ENCODE measurements around the gene PCDHA6.
A peak's percentile ranks its signal among the peaks of the same experiment; 100 is the strongest.
"Not testable (repeated sequence)": the region's sequence is repeated elsewhere in the genome, so short reads cannot be mapped to it uniquely, and the experiment has no call there.

The PCDHA6 gene, protein sequence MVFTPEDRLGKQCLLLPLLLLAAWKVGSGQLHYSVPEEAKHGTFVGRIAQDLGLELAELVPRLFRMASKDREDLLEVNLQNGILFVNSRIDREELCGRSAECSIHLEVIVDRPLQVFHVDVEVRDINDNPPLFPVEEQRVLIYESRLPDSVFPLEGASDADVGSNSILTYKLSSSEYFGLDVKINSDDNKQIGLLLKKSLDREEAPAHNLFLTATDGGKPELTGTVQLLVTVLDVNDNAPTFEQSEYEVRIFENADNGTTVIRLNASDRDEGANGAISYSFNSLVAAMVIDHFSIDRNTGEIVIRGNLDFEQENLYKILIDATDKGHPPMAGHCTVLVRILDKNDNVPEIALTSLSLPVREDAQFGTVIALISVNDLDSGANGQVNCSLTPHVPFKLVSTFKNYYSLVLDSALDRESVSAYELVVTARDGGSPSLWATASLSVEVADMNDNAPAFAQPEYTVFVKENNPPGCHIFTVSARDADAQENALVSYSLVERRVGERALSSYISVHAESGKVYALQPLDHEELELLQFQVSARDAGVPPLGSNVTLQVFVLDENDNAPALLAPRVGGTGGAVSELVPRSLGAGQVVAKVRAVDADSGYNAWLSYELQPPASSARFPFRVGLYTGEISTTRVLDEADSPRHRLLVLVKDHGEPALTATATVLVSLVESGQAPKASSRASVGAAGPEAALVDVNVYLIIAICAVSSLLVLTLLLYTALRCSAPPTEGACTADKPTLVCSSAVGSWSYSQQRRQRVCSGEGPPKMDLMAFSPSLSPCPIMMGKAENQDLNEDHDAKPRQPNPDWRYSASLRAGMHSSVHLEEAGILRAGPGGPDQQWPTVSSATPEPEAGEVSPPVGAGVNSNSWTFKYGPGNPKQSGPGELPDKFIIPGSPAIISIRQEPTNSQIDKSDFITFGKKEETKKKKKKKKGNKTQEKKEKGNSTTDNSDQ

DNA sequence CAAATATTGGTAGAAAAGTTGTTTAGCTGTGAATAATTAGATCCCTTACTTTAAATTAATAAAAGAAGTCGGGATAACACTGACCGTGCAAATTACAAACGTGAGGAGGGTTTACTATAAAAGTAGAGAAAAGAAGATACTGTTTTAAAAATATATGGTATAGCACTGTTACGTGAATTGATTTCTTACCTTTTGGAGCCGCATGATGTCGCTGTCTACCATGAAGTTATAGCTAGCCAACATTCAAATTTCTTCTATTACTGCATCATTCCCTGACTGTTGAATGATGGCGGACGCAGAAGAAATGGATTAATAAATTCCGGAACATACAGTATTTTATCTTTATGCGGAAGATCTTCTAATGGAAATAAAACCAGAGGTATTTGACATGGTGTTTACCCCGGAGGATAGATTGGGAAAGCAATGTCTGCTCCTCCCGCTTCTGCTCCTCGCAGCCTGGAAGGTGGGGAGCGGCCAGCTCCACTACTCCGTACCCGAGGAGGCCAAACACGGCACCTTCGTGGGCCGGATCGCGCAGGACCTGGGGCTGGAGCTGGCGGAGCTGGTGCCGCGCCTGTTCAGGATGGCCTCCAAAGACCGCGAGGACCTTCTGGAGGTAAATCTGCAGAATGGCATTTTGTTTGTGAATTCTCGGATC, at the start of gene PCDHA6:
TSS of gene PCDHA6 (plus strand) at position 257 of the 658 bp plus-strand sequence. CDS start at position 389, 132 bp downstream.
- H3K4me3 ChIP-seq (ENCODE audit: low read depth, low read length), result no peak within 1 kb of the TSS
- DNase-seq (ENCODE audit: low read depth), result no peak
- TF ChIP-seq, protein P1, sequence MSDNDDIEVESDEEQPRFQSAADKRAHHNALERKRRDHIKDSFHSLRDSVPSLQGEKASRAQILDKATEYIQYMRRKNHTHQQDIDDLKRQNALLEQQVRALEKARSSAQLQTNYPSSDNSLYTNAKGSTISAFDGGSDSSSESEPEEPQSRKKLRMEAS (IDR thresholded peaks at IDR 0.05; ENCODE audit: low read depth, low read length), result no peak
- TF ChIP-seq POLR2A (IDR thresholded peaks at IDR 0.05; ENCODE audit: extremely low read depth, insufficient read length) (no peak), MYC (IDR thresholded peaks at IDR 0.05; ENCODE audit: low read depth, low read length) (no peak)
- TF ChIP-seq, protein P2, sequence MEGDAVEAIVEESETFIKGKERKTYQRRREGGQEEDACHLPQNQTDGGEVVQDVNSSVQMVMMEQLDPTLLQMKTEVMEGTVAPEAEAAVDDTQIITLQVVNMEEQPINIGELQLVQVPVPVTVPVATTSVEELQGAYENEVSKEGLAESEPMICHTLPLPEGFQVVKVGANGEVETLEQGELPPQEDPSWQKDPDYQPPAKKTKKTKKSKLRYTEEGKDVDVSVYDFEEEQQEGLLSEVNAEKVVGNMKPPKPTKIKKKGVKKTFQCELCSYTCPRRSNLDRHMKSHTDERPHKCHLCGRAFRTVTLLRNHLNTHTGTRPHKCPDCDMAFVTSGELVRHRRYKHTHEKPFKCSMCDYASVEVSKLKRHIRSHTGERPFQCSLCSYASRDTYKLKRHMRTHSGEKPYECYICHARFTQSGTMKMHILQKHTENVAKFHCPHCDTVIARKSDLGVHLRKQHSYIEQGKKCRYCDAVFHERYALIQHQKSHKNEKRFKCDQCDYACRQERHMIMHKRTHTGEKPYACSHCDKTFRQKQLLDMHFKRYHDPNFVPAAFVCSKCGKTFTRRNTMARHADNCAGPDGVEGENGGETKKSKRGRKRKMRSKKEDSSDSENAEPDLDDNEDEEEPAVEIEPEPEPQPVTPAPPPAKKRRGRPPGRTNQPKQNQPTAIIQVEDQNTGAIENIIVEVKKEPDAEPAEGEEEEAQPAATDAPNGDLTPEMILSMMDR (IDR thresholded peaks at IDR 0.05; ENCODE audit: low read depth, low read length), result no peak

DNA sequence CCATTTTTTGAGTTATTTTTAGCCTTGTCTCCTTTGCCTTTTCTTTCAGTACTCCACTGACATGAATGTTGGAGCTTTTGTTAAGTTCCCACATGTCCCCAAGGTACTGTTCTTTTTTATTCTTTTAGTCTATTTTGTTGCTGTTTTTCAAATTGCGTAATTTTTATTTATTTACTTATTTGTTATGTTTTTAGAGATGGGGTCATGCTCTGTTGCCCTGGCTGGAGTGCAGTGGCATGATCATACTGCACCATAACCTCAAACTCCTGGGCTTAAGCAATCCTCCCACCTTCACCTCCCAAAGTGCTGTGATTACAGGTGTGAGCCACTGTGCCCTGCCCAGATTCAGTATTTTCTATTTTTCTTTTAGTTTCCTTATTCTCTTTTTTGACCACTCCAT, 47.2 kb upstream of the PCDHA6 start:
- no peak for DNase-seq (ENCODE audit: low read depth)
- TF ChIP-seq, protein P1 (IDR thresholded peaks at IDR 0.05; ENCODE audit: low read depth, low read length), result no peak
- TF ChIP-seq, protein P2 (IDR thresholded peaks at IDR 0.05; ENCODE audit: low read depth, low read length), result no peak
- TF ChIP-seq POLR2A (IDR thresholded peaks at IDR 0.05; ENCODE audit: extremely low read depth, insufficient read length), result no peak
- TF ChIP-seq MYC (IDR thresholded peaks at IDR 0.05; ENCODE audit: low read depth, low read length), result no peak
- H3K4me3 ChIP-seq (ENCODE audit: low read depth, low read length), result no peak overlapping the region

DNA sequence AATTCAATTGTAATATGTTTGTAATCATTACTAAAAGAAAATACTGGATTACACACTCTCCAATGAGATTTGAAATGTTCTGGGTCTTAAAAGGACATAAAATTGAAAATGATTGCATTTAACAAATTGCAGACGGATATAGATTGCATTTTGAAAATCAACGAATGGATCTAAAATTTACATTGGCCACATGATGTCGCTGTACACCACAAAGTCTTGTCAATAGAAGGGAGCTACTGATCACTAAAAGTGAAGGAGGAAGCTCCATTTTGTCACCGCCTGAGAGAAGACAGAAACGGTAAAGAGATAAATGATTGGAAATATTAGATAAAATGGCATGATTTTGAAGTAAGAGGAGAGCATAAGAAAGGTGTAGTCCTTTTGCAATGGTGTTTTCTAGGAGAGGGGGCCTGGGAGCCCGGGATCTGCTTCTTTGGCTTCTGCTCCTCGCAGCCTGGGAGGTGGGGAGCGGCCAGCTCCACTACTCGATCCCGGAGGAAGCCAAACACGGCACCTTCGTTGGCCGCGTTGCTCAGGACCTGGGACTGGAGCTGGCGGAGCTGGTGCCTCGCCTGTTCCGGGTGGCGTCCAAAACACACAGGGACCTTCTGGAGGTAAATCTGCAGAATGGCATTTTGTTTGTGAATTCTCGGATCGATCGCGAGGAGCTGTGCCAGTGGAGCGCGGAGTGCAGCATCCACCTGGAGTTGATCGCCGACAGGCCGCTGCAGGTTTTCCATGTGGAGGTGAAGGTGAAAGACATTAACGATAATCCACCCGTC, 41.7 kb upstream of the PCDHA6 start, which contains the start of gene PCDHA1:
TSS of gene PCDHA1 (plus strand) at position 236 of the 782 bp plus-strand sequence.
- H3K4me3 ChIP-seq (ENCODE audit: low read depth, low read length), result no peak within 1 kb of the TSS
- TF ChIP-seq, protein P2 (IDR thresholded peaks at IDR 0.05; ENCODE audit: low read depth, low read length), result peak; percentile 31
- TF ChIP-seq, protein P1 (IDR thresholded peaks at IDR 0.05; ENCODE audit: low read depth, low read length), result no peak
- TF ChIP-seq MYC (IDR thresholded peaks at IDR 0.05; ENCODE audit: low read depth, low read length) (no peak), POLR2A (IDR thresholded peaks at IDR 0.05; ENCODE audit: extremely low read depth, insufficient read length) (no peak)
- peak; percentile 72 for DNase-seq (ENCODE audit: low read depth)

DNA sequence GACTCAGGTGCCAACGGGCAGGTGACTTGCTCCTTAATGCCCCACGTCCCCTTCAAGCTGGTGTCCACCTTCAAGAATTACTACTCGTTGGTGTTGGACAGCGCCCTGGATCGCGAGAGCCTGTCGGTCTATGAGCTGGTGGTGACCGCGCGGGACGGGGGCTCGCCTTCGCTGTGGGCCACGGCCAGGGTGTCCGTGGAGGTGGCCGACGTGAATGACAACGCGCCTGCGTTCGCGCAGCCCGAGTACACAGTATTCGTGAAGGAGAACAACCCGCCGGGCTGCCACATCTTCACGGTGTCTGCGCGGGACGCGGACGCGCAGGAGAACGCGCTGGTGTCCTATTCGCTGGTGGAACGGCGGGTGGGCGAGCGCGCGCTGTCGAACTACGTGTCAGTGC, 40.3 kb upstream of the PCDHA6 start:
- not testable (repeated sequence) for H3K4me3 ChIP-seq (ENCODE audit: low read depth, low read length); DNase-seq (ENCODE audit: low read depth)

DNA sequence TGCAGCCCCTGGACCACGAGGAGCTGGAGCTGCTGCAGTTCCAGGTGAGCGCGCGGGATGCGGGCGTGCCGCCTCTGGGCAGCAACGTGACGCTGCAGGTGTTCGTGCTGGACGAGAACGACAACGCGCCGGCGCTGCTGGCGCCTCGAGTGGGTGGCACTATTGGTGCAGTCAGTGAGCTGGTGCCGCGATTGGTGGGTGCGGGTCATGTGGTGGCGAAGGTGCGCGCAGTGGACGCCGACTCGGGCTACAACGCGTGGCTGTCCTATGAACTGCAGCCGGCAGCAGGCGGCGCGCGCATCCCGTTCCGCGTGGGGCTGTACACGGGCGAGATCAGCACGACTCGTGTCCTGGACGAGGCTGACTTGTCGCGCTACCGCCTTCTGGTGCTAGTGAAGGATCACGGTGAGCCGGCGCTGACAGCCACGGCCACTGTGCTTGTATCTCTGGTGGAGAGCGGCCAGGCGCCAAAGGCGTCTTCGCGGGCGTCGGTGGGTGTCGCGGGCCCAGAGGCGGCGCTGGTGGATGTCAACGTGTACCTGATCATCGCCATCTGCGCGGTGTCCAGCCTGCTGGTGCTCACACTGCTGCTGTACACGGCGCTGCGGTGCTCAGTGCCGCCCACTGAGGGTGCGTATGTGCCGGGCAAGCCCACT, 39.8 kb upstream of the PCDHA6 start:
- H3K4me3 ChIP-seq (ENCODE audit: low read depth, low read length); DNase-seq (ENCODE audit: low read depth): not testable (repeated sequence)

DNA sequence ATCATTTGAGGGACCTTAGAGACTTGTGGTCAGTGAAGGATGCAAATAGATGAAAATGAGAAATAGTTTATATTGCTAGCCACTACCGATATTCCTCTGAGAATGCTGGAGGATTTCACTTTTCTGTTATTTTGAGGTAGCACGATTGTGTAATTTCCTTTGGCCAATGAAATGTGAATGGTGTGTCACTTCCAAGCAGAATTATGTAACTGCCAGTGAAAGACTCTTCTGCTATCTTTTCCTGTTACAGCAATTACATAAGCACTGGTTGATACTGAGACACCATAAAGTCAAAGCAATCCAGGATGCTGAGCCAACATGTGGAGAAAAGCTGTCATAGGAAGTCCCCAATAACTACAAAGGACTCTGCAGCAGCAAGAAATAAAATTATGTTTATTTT, 36.7 kb upstream of the PCDHA6 start:
- TF ChIP-seq, protein P2 (IDR thresholded peaks at IDR 0.05; ENCODE audit: low read depth, low read length), result no peak
- no peak for TF ChIP-seq MYC (IDR thresholded peaks at IDR 0.05; ENCODE audit: low read depth, low read length)
- no peak for TF ChIP-seq POLR2A (IDR thresholded peaks at IDR 0.05; ENCODE audit: extremely low read depth, insufficient read length)
- TF ChIP-seq, protein P1 (IDR thresholded peaks at IDR 0.05; ENCODE audit: low read depth, low read length), result no peak
- peak; percentile 89 for DNase-seq (ENCODE audit: low read depth)
- no peak overlapping the region for H3K4me3 ChIP-seq (ENCODE audit: low read depth, low read length)
